ENCODE results near the gene TSPAN18. TPM values are rescaled to one million over a fixed set of nuclear protein-coding genes. Genes with fewer than 3 reads are reported as not detected.

Gene TSPAN18
- total and polyA plus RNA-seq, 10 of the 15 experiments (the other 5 are each of a cell fraction or from before 2014, with no cell fraction given), result 0.02 to 0.77 (median 0.13) TPM; not detected in 1

DNA sequence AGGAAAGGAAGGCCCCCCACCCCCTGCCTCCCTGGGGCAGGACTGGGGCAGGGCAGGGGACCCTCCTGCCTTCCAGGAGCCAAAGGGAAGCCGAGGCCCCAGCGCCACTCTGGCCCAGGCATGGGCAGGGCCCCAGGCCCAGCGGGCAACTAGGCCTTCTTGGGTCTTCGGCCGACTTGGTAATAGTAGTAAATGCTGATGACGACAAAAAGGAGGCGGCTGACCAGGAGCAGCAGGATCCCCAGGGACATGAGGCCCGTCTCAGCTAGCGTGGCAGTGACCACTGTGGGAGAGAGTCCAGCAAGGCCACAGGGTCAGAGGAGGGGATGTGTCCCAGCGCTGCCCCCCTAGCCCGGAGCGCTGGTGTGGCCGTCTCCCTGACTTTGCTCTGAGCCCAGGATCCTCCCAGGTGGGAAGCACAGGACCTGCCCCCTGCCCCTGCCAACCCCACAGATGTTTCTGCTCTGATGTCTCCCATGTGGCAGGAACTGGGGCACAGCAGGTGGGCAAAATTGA is 208.0 kb downstream of the TSPAN18 start:
- ChIA-PET RAD21 (ENCODE audit: unreplicated experiment) (no interaction called here), CTCF (interaction anchor here (16.8 kb wide), 1 partner anchor 167 kb away, joined by 571 read pairs; no protein-coding TSS in a partner anchor), POLR2A (no interaction called here), SMC1A (ENCODE audit: uncharacterized antibody, unreplicated experiment) (interaction anchor here (1.6 to 4.0 kb wide), 2 partner anchors 166 to 169 kb away, joined by 4 to 80 read pairs; no protein-coding TSS in a partner anchor)
- H3K9ac ChIP-seq (ENCODE audit: control insufficient read depth, insufficient read depth, low read length), result no peak overlapping the region
- H3K4me1 ChIP-seq (ENCODE audit: control insufficient read depth, insufficient read depth, low read length), result no peaks in the 10 kb centered on the region
- FAIRE-seq (no peak), ATAC-seq (no peak), DNase-seq (ENCODE audit: low read depth, low spot score) (no peak)
- H3K27ac ChIP-seq (ENCODE audit: control insufficient read depth, insufficient read depth), result no peak overlapping the region
- H2AFZ ChIP-seq (ENCODE audit: control insufficient read depth, low read depth, low read length), result no peak overlapping the region
- intact Hi-C loops (cut with micrococcal nuclease; ENCODE audit: unreplicated experiment) (no loop called here), in situ Hi-C loops (cut with MboI) (loop anchor here (5.0 to 25.0 kb wide), 2 partner anchors 173 to 403 kb away; no protein-coding TSS in a partner anchor)
- no peak for TF ChIP-seq POLR2A (IDR thresholded peaks at IDR 0.05; ENCODE audit: low read depth, low read length)
- TF ChIP-seq CREM (IDR thresholded peaks at IDR 0.05; ENCODE audit: low read depth), result no peak
- TF ChIP-seq, protein P1, sequence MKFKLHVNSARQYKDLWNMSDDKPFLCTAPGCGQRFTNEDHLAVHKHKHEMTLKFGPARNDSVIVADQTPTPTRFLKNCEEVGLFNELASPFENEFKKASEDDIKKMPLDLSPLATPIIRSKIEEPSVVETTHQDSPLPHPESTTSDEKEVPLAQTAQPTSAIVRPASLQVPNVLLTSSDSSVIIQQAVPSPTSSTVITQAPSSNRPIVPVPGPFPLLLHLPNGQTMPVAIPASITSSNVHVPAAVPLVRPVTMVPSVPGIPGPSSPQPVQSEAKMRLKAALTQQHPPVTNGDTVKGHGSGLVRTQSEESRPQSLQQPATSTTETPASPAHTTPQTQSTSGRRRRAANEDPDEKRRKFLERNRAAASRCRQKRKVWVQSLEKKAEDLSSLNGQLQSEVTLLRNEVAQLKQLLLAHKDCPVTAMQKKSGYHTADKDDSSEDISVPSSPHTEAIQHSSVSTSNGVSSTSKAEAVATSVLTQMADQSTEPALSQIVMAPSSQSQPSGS (IDR thresholded peaks at IDR 0.05; ENCODE audit: low read length), result no peak
- no peak for TF ChIP-seq NR2F1 (conservative IDR thresholded peaks at IDR 0.05)
- no peak for TF ChIP-seq PAX5 (IDR thresholded peaks at IDR 0.05; ENCODE audit: borderline replicate concordance, low read depth, low read length)
- TF ChIP-seq PAX8 (IDR thresholded peaks at IDR 0.05), result no peak
- TF ChIP-seq TAF1 (IDR thresholded peaks at IDR 0.05; ENCODE audit: borderline replicate concordance, low read depth, low read length), result no peak
- TF ChIP-seq FOS (IDR thresholded peaks at IDR 0.05; ENCODE audit: borderline replicate concordance, extremely low read depth, insufficient read length), result no peak
- TF ChIP-seq, protein P2, sequence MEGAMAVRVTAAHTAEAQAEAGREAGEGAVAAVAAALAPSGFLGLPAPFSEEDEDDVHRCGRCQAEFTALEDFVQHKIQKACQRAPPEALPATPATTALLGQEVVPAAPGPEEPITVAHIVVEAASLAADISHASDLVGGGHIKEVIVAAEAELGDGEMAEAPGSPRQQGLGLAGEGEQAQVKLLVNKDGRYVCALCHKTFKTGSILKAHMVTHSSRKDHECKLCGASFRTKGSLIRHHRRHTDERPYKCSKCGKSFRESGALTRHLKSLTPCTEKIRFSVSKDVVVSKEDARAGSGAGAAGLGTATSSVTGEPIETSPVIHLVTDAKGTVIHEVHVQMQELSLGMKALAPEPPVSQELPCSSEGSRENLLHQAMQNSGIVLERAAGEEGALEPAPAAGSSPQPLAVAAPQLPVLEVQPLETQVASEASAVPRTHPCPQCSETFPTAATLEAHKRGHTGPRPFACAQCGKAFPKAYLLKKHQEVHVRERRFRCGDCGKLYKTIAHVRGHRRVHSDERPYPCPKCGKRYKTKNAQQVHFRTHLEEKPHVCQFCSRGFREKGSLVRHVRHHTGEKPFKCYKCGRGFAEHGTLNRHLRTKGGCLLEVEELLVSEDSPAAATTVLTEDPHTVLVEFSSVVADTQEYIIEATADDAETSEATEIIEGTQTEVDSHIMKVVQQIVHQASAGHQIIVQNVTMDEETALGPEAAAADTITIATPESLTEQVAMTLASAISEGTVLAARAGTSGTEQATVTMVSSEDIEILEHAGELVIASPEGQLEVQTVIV (IDR thresholded peaks at IDR 0.05; ENCODE audit: borderline replicate concordance, partially characterized antibody), result no peak
- TF ChIP-seq SMARCA5 (IDR thresholded peaks at IDR 0.05), result no peak
- TF ChIP-seq KLF5 (IDR thresholded peaks at IDR 0.05; ENCODE audit: partially characterized antibody), result no peak
- TF ChIP-seq LARP7 (IDR thresholded peaks at IDR 0.05), result no peak
- H3K79me2 ChIP-seq (ENCODE audit: control insufficient read depth, insufficient read depth, low read length), result no peaks in the 10 kb centered on the region
- no peak overlapping the region for H3K4me2 ChIP-seq (ENCODE audit: control insufficient read depth, insufficient read depth)
- H3K4me3 ChIP-seq, result no peak overlapping the region
- BruUV-seq (replicated peaks), result no TSS peak
- H3K36me3 ChIP-seq (ENCODE audit: control insufficient read depth in 2 of 2, insufficient read depth in 2 of 2, low read length in 1 of 2), result no peaks in the 10 kb centered on the region
- H3K9me3 ChIP-seq (replicated peaks; ENCODE audit: control insufficient read depth, insufficient read depth, low read length), result no peaks in the 10 kb centered on the region
- no peaks in the 10 kb centered on the region for H3K27me3 ChIP-seq (replicated peaks in 1 of 2; ENCODE audit: control insufficient read depth in 2 of 2, insufficient read depth in 2 of 2, low read length in 1 of 2)
- no peaks in the 10 kb centered on the region for H4K20me1 ChIP-seq (ENCODE audit: control insufficient read depth, insufficient read depth)
- WGBS (ENCODE audit: insufficient coverage, insufficient replicate concordance, low lambda C conversion rate, missing lambda C conversion rate), result 27% methylated on average over 13 of the region's 13 CpGs
